Measurements from ENCODE around the gene ITGB7.

The ITGB7 gene

GRCh38 chr12:53230108-53230845 is 23.2 kb upstream of the ITGB7 start:
- DNase-seq, result no peak

GRCh38 chr12:53229454-53229853 is 22.4 kb upstream of the ITGB7 start:
- DNase-seq, result no peak

DNA sequence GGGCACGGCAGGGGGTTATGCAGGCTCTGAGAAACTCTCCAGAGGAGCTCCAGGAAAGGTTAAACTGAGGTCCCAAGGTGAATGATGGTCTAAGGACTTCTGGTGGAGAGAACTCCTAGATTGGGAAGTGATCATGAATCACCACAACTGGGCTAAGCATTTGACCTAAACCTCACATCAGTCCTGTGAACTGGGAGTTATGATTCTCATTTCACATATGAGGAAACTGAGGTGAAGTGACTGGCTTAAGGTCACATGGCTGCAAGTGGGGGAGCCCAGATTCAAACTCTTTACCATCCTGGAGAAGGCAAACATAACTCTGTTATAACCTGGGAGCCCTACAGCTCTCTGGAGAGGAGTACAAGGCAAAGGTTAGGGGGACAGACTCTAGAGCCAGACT is 20.8 kb upstream of the ITGB7 start:
- DNase-seq, result no peak

- no peak for DNase-seq
These were observed 20.3 kb upstream of the ITGB7 start for GRCh38 chr12:53227341-53227740.

- no peak for DNase-seq
These were observed 19.8 kb upstream of the ITGB7 start for GRCh38 chr12:53226815-53227214.

GRCh38 chr12:53225635-53226424 is 18.8 kb upstream of the ITGB7 start:
- DNase-seq, result no peak

DNA sequence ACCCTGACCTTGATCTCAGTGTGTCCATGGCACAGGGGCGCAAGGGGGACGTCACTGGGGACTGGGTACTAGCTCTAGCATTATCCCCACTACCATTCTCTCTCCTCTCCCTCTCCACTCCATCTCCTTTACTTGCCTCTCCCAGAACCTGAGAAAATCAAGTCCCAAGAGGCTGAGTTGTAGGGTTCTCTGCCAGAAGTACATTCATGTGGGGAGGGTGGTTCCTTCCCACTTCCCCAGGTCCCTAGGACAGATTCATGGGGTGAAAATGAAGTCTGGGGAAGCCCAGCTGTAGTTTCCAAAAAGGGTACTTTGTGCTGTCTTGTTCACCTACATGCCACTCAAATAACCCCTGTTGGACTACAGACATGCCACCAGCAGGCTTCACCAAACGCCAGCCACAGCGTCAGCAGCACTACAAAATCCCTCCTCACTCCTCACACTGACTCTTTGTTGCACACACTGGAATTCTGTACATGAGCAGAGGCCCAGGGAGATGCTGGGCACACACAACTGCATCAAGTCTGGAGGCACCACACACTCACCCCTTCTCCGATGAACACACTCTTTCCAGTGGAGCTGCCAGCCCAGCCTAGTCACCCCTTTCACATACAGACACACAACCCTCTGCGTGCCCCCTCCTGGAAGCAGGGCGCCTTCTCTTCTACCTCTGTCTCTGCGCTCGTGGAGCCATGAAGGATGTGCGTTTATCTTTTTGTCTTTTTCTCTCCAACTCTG is 18.0 kb upstream of the ITGB7 start:
- no peak for DNase-seq

DNA sequence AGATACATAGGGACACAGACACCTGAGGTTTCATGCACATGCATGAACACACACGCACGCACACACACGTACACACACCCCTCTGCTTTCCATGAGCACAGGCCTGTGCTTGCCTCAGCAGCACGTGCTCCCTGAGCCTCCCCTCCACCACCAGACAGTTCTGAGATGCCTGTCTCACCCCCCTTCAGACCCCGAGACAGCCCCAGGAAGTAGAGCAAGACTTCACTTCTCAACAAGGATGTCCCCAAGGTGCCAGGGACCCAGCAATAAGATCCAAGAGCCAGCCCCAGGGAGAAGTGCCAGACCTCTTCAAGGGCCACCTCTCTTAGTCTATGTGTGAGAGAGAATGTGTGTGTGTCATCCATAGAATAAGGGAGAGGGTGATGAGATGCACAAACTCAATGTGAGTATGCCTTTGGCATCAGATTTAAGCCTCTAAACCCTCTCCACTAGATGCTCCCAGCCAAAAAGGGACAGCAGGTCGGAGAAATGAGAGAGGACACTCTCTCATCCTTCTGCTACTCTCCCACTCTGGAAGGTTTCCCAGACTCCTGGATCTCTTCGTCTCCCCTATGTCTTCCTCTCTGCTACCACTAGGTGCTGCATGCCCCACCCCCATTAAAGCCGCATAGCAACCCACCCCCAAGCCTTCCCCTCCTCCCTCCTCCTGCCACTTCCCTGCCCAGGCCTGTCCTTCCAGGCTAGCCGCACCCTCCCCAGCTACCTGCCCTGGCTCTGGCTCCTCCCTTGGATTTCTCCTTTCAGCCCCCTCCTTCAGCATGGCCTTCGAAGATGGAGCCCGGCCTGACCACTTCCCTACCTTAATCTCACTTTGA is 17.2 kb upstream of the ITGB7 start:
- DNase-seq, result no peak

GRCh38 chr12:53223389-53224060 is 16.5 kb upstream of the ITGB7 start:
- DNase-seq, result peak in 2 of 5 experiments; percentile 28 to 48

DNA sequence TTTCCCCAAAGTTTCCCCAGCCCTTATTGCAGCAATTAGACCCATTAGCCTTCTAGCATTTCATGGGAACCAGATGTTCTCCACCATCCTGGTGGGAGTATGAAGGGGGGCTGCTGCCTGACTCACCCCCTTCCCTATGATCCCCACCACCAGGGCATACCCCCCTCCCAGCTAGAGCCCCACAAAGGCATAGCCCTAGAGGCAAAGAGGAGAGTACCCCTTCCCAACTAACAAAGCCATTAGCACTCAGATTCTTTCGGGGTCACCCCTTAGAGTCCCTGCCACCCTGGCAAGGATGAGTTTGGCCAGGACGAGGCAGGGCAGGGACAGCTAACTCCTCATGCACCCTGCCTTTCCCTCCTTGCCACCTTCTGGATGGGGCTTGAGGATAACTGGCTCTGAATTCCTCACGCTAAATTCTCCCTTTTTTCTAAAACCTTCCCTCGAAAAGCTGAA is 15.8 kb upstream of the ITGB7 start:
- DNase-seq, result no peak

GRCh38 chr12:53222170-53222721 is 15.2 kb upstream of the ITGB7 start:
- no peak for DNase-seq

DNA sequence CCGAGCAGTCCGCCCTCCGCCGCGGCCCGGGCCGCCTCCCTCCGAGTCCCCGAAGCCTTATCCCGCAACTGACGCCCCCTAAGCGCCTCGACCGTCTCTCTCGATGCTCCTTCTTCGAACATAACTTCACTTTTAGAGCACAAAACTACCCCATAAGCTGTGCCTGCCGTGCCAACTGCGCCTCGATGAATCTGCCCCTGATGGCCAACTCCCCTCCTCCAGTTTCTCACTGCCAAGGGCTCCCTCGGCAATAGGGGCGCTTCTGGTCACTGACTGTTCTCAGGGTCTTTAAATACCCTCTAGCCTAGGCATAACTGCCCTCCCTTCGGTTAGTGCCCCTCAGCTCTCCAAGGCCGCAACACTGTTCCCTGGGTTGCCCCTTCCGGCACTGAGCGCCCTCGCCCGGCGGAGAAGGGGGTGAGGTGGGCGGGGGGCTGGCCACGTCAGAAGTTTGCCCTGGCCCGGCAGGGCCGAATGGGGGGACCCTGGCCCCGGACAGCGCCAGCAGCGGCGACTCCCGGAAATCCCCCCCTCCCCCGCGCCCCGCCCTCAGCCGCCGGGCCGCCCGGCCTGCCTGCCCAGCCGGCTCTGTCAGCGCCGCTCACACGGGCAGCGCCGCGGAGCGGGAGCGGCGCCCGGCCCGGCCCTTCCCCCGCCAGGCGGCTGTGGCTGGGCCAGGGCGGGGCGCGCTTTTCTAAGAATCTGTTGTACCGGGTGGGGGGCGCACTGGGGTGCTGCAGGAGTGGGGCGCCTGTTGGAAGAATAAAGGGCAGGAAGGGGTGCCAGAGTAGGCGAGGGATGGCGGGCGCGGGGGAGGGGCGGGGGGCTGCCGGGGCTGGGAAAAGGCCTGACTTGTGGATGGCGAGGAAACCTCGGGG is 14.4 kb upstream of the ITGB7 start:
- DNase-seq, result peak in 3 of 5 experiments; percentile 30 to 68 (median 31)

GRCh38 chr12:53220694-53221202 is 13.7 kb upstream of the ITGB7 start:
- DNase-seq, result peak; percentile 63 to 92 (median 71)

DNA sequence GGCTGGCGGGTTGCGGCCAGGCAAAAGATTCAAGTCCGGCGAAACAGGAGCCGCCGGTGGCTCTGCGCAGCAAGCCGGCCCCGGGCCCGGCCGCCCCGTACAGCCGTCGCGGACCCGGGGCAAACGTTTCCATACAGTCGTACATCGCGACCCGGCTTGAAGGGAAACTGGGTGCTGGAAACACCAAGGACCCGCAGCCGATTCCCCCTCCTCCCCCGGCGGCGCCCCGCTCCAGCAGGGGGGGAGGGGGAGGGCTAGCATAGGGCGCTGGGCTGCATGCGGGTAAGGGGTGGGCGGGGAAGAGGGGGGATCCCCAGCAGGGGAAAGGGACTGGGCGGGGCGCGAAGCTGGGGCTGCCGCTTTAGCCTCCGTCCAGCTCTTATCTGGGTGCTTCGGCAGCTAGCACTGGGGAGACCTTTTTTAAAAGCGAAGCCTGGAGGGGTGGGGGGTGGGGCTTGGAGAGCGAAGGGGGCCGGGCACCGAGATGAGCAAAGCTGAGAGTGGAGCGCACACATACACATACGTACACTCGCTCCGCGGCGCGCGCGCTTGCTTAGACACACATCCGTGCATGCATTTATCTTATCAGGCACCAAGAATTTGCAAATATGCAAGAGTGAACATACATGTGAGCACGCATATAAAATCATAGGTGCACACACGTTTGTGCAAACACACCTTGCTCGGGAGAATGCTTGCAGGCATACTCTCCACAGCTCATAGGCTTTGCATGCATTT is 13.1 kb upstream of the ITGB7 start:
- peak; percentile 52 to 97 (median 70) for DNase-seq

- peak in 2 of 5 experiments; percentile 56 to 87 for DNase-seq
These were observed 12.4 kb upstream of the ITGB7 start for GRCh38 chr12:53219292-53219955.

- no peak for DNase-seq
These were observed 11.7 kb upstream of the ITGB7 start for GRCh38 chr12:53218551-53219291.

GRCh38 chr12:53217931-53218307 is 10.9 kb upstream of the ITGB7 start:
- DNase-seq, result peak in 1 of 5 experiments; percentile 54

Measured in T-helper 2 cell (primary cell).